Liver (tissue), 9 donors: Measurements from ENCODE around the gene MAML3. TPM values are rescaled to one million over a fixed set of nuclear protein-coding genes. Genes with fewer than 3 reads are reported as not detected.

Experiments used
- DNase-seq: peaks from one replicate; pipeline ENCODE4 v3.0.0-alpha.2; 2017; ENCODE audit warnings: low spot score
- H3K27ac ChIP-seq, 2 donors: one replicate each; pipeline ENCODE4 v1.7.0; 2013; ENCODE audit warnings: inconsistent platforms in 2 of 2, low read length in 2 of 2, control low read depth in 1 of 2, low read depth in 1 of 2, mild to moderate bottlenecking in 1 of 2
- H3K27me3 ChIP-seq, 4 donors: one replicate each; pipeline versions ENCODE4 v1.6.1 to v1.7.0; 2013; ENCODE audit warnings: low read length in 3 of 4, inconsistent platforms in 1 of 4, mild to moderate bottlenecking in 1 of 4, moderate library complexity in 1 of 4; ENCODE audit not compliant: control insufficient read depth in 4 of 4, insufficient read depth in 4 of 4
- H3K36me3 ChIP-seq, 4 donors: one replicate each; pipeline versions ENCODE4 v1.6.1 to v1.7.0; 2013; ENCODE audit warnings: low read length in 3 of 4, mild to moderate bottlenecking in 3 of 4, low read depth in 1 of 4, moderate library complexity in 1 of 4; ENCODE audit not compliant: control insufficient read depth in 4 of 4, insufficient read depth in 3 of 4
- H3K4me1 ChIP-seq, 4 donors: one replicate each; pipeline versions ENCODE4 v1.6.1 to v1.7.0; 2013; ENCODE audit warnings: low read length in 3 of 4, mild to moderate bottlenecking in 3 of 4, moderate library complexity in 1 of 4; ENCODE audit not compliant: control insufficient read depth in 4 of 4, insufficient read depth in 4 of 4
- H3K4me3 ChIP-seq, 3 donors: one replicate each; pipeline versions ENCODE4 v1.6.1 to v1.7.0; 2013; ENCODE audit warnings: low read length in 3 of 3, control low read depth in 1 of 3, low read depth in 1 of 3, mild to moderate bottlenecking in 1 of 3
- H3K9ac ChIP-seq, 2 donors: one replicate each; pipeline ENCODE4 v1.7.0; 2013; ENCODE audit warnings: low read length in 2 of 2, mild to moderate bottlenecking in 2 of 2, moderate library complexity in 2 of 2, control low read depth in 1 of 2, low read depth in 1 of 2
- H3K9me3 ChIP-seq, 4 donors: one replicate each; pipeline versions ENCODE4 v1.6.1 to v1.7.0; 2013; ENCODE audit warnings: low read length in 3 of 4; ENCODE audit not compliant: control insufficient read depth in 4 of 4
- ATF3 ChIP-seq: IDR thresholded peaks from 2 replicates; pipeline ENCODE4 v1.6.1; 2016; ENCODE audit warnings: antibody characterized with exemption
- CTCF ChIP-seq: fragments of 150-350 bp; IDR thresholded peaks from 2 replicates; pipeline ENCODE4 v1.5.1; 2017; ENCODE audit warnings: improper control_type of control experiment, low read depth, low read length; ENCODE audit not compliant: missing input control
- EGR1 ChIP-seq, 2 donors: IDR thresholded peaks; 2 replicates each; pipeline ENCODE4 v1.6.1; 2016 to 2018; ENCODE audit warnings: antibody characterized with exemption in 2 of 2, low read depth in 2 of 2
- FOXA1 ChIP-seq: IDR thresholded peaks from 2 replicates; pipeline ENCODE4 v1.6.1; 2016; ENCODE audit warnings: antibody characterized with exemption
- FOXA2 ChIP-seq: IDR thresholded peaks from 2 replicates; pipeline ENCODE4 v1.6.1; 2016; ENCODE audit warnings: antibody characterized with exemption
- GABPA ChIP-seq, 2 donors: IDR thresholded peaks in 1 of 2; conservative IDR thresholded peaks in 1 of 2; 2 replicates each; pipeline ENCODE4 v1.6.1; 2016; ENCODE audit warnings: antibody characterized with exemption in 2 of 2, mild to moderate bottlenecking in 1 of 2, moderate library complexity in 1 of 2
- HNF4A ChIP-seq, 2 donors: conservative IDR thresholded peaks; 2 replicates each; pipeline ENCODE4 v1.6.1; 2016; ENCODE audit warnings: antibody characterized with exemption in 2 of 2, mild to moderate bottlenecking in 2 of 2
- HNF4G ChIP-seq: IDR thresholded peaks from 2 replicates; pipeline ENCODE4 v1.6.1; 2016; ENCODE audit warnings: antibody characterized with exemption
- JUND ChIP-seq, 2 donors: IDR thresholded peaks; 2 replicates each; pipeline ENCODE4 v1.6.1; 2016; ENCODE audit warnings: antibody characterized with exemption in 2 of 2
- MAX ChIP-seq: IDR thresholded peaks from 2 replicates; pipeline ENCODE4 v1.6.1; 2016; ENCODE audit warnings: antibody characterized with exemption
- NR2F2 ChIP-seq: IDR thresholded peaks from 2 replicates; pipeline ENCODE4 v1.6.1; 2016; ENCODE audit warnings: antibody characterized with exemption
- RAD21 ChIP-seq, 2 donors: IDR thresholded peaks; 2 replicates each; pipeline ENCODE4 v1.6.1; 2016; ENCODE audit warnings: antibody characterized with exemption in 2 of 2, mild to moderate bottlenecking in 2 of 2
- RXRA ChIP-seq, 2 donors: IDR thresholded peaks; 2 replicates each; pipeline ENCODE4 v1.6.1; 2017 to 2018; ENCODE audit warnings: antibody characterized with exemption in 2 of 2, mild to moderate bottlenecking in 1 of 2
- SP1 ChIP-seq: IDR thresholded peaks from 2 replicates; pipeline ENCODE4 v1.6.1; 2018; ENCODE audit warnings: antibody characterized with exemption, mild to moderate bottlenecking
- TAF1 ChIP-seq: conservative IDR thresholded peaks from 2 replicates; pipeline ENCODE4 v1.6.1; 2016; ENCODE audit warnings: antibody characterized with exemption, mild to moderate bottlenecking
- YY1 ChIP-seq: IDR thresholded peaks from 2 replicates; pipeline ENCODE4 v1.6.1; 2016; ENCODE audit warnings: antibody characterized with exemption, mild to moderate bottlenecking
- WGBS: extraction: QIAGEN DNeasy Blood & Tissue Kit; methylation state at CpG from one replicate; pipeline ENCODE4 v1.1.7; 2013; 5-methylcytosine and 5-hydroxymethylcytosine counted together
- polyA plus RNA-seq, 2 donors: library from polyadenylated mRNA; stranded (reverse) in 1 of 2; unstranded in 1 of 2; fragments of 200-250 nt in 1 of 2; fragments of >200 nt in 1 of 2; fragmentation: Nextera tagmentation in 1 of 2; extraction: Ambion mirVana in 1 of 2; gene quantifications; one replicate each; pipeline versions ENCODE4 v1.2.1 to v1.2.3, GENCODE V29; 2013 to 2015
- total RNA-seq, 2 donors: library from RNA; depleted of rRNA; stranded (reverse); fragments of >200 nt; gene quantifications; one replicate each; pipeline ENCODE4 v1.2.3, GENCODE V29; 2014
- TF ChIP-seq, protein P1 (sequence below): IDR thresholded peaks from 2 replicates; pipeline ENCODE4 v1.6.1; 2016; ENCODE audit warnings: antibody characterized with exemption
- TF ChIP-seq, protein P2 (sequence below): IDR thresholded peaks from 2 replicates; pipeline ENCODE4 v1.6.1; 2016; ENCODE audit warnings: antibody characterized with exemption, mild to moderate bottlenecking
- donor health status: healthy.
- donor health status: healthy.
- donor health status: healthy.
- donor health status: healthy.
- donor health status: healthy.

Gene MAML3
- total and polyA plus RNA-seq, 4 donors, result 1.3 to 4.3 (median 2.7) TPM

DNA sequence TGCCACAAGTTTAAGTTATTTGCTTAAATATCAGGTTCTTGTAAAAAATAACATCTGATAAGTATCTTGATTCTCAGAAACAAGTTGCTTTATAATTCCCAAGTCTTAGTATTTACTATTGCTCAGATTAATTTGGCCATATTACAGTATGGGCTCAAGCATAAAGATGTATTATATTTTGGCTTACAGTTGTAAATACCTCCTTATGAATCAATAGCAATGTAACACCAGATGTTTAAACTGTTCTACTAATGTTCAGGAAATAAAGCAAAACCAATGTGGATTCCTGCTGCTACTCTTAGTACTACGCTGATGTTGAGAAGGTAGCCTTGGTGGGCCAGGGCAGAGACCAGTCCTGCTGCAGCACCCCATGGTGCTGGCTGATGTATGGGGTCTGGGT is 385.6 kb downstream of the MAML3 start:
- H3K27ac ChIP-seq, result no peak overlapping the region
- H3K4me3 ChIP-seq, result no peak overlapping the region
- no peak overlapping the region for H3K9ac ChIP-seq
- H3K36me3 ChIP-seq, result no peaks in the 10 kb centered on the region
- peaks cover 1 to 14% (median 11%) of the 10 kb centered on the region in 4 donors for H3K4me1 ChIP-seq
- H3K27me3 ChIP-seq, result no peaks in the 10 kb centered on the region
- no peaks in the 10 kb centered on the region for H3K9me3 ChIP-seq
- TF ChIP-seq SP1, result no peak
- TF ChIP-seq GABPA (IDR thresholded peaks at IDR 0.05 in 1 of 2, conservative IDR thresholded peaks at IDR 0.05 in 1 of 2), result no peak
- no peak for DNase-seq
- WGBS, result 92% methylated on average over 1 of the region's 1 CpG

DNA sequence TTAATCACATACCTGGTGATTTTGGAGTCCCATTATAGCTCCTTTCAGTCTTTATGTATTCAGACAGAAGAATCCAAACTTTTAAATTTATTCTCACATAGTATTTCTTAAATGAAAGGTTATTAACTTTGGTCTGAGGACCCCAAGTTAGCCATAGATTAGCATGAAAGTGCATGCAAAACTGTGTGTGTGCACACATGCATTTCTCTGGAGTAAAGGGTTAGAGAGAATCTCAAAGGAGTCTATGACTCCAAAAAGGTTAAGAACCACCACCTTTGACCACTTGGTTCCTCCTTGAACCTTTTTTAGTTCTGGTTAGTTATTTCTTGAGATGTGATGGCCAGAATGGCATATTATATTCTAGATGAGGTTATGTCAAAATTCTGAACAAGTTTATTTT is 386.4 kb downstream of the MAML3 start:
- DNase-seq, result no peak
- H3K4me3 ChIP-seq, result no peak overlapping the region
- no peaks in the 10 kb centered on the region for H3K9me3 ChIP-seq
- H3K9ac ChIP-seq, result no peak overlapping the region
- TF ChIP-seq TAF1 (no peak), CTCF (no peak), EGR1 (IDR thresholded peaks at IDR 0.05; ENCODE audit: low read depth in 2 of 2) (no peak)
- H3K27me3 ChIP-seq, result no peaks in the 10 kb centered on the region
- no peaks in the 10 kb centered on the region for H3K36me3 ChIP-seq
- H3K27ac ChIP-seq, result no peak overlapping the region
- H3K4me1 ChIP-seq, result peaks cover 1 to 11% (median 10%) of the 10 kb centered on the region in 4 donors

GRCh38 chr4:139767168-139767567 is 386.8 kb downstream of the MAML3 start:
- no peaks in the 10 kb centered on the region for H3K27me3 ChIP-seq
- H3K4me1 ChIP-seq, result peaks cover 1 to 11% (median 10%) of the 10 kb centered on the region in 4 donors
- no peak overlapping the region for H3K27ac ChIP-seq
- no peak overlapping the region for H3K9ac ChIP-seq
- no peak for TF ChIP-seq FOXA1
- no peak for TF ChIP-seq SP1
- no peak for TF ChIP-seq HNF4G
- TF ChIP-seq FOXA2, result no peak
- TF ChIP-seq YY1, result no peak
- TF ChIP-seq EGR1 (IDR thresholded peaks at IDR 0.05; ENCODE audit: low read depth in 2 of 2), result no peak
- no peak for TF ChIP-seq TAF1
- TF ChIP-seq ATF3, result no peak
- TF ChIP-seq MAX, result no peak
- TF ChIP-seq JUND (IDR thresholded peaks at IDR 0.05), result no peak
- TF ChIP-seq, protein P1, sequence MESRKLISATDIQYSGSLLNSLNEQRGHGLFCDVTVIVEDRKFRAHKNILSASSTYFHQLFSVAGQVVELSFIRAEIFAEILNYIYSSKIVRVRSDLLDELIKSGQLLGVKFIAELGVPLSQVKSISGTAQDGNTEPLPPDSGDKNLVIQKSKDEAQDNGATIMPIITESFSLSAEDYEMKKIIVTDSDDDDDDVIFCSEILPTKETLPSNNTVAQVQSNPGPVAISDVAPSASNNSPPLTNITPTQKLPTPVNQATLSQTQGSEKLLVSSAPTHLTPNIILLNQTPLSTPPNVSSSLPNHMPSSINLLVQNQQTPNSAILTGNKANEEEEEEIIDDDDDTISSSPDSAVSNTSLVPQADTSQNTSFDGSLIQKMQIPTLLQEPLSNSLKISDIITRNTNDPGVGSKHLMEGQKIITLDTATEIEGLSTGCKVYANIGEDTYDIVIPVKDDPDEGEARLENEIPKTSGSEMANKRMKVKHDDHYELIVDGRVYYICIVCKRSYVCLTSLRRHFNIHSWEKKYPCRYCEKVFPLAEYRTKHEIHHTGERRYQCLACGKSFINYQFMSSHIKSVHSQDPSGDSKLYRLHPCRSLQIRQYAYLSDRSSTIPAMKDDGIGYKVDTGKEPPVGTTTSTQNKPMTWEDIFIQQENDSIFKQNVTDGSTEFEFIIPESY, result no peak
- no peak for TF ChIP-seq RXRA (IDR thresholded peaks at IDR 0.05)
- no peak for TF ChIP-seq HNF4A (conservative IDR thresholded peaks at IDR 0.05)
- no peak for TF ChIP-seq RAD21 (IDR thresholded peaks at IDR 0.05)
- TF ChIP-seq NR2F2, result no peak
- TF ChIP-seq, protein P2, sequence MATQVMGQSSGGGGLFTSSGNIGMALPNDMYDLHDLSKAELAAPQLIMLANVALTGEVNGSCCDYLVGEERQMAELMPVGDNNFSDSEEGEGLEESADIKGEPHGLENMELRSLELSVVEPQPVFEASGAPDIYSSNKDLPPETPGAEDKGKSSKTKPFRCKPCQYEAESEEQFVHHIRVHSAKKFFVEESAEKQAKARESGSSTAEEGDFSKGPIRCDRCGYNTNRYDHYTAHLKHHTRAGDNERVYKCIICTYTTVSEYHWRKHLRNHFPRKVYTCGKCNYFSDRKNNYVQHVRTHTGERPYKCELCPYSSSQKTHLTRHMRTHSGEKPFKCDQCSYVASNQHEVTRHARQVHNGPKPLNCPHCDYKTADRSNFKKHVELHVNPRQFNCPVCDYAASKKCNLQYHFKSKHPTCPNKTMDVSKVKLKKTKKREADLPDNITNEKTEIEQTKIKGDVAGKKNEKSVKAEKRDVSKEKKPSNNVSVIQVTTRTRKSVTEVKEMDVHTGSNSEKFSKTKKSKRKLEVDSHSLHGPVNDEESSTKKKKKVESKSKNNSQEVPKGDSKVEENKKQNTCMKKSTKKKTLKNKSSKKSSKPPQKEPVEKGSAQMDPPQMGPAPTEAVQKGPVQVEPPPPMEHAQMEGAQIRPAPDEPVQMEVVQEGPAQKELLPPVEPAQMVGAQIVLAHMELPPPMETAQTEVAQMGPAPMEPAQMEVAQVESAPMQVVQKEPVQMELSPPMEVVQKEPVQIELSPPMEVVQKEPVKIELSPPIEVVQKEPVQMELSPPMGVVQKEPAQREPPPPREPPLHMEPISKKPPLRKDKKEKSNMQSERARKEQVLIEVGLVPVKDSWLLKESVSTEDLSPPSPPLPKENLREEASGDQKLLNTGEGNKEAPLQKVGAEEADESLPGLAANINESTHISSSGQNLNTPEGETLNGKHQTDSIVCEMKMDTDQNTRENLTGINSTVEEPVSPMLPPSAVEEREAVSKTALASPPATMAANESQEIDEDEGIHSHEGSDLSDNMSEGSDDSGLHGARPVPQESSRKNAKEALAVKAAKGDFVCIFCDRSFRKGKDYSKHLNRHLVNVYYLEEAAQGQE, result no peak
- TF ChIP-seq GABPA (IDR thresholded peaks at IDR 0.05 in 1 of 2, conservative IDR thresholded peaks at IDR 0.05 in 1 of 2), result no peak
- TF ChIP-seq CTCF, result no peak
- H3K36me3 ChIP-seq, result no peaks in the 10 kb centered on the region
- H3K9me3 ChIP-seq, result no peaks in the 10 kb centered on the region
- no peak overlapping the region for H3K4me3 ChIP-seq
- no peak for DNase-seq
- WGBS, result 90% methylated on average over 6 of the region's 6 CpGs
